HepG2 (cell line): ENCODE data around the gene CNPY4. TPM values are rescaled to one million over a fixed set of nuclear protein-coding genes. Genes with fewer than 3 reads are reported as not detected.

Experiments used
- AHDC1 ChIP-seq: sonication (generic); formaldehyde crosslinking; IDR thresholded peaks from 2 replicates; pipeline ENCODE4 v1.5.1; 2020; ENCODE audit warnings: mild to moderate bottlenecking, missing genetic modification reagents, borderline replicate concordance
- ARID5B ChIP-seq: IDR thresholded peaks from 2 replicates; pipeline ENCODE4 v1.4.0; 2020; ENCODE audit warnings: mild to moderate bottlenecking, missing genetic modification reagents
- CTCF ChIP-seq: sonication (generic); formaldehyde crosslinking; IDR thresholded peaks from 2 replicates; pipeline ENCODE4 v1.5.0; 2020; ENCODE audit warnings: mild to moderate bottlenecking, missing genetic modification reagents, moderate library complexity
- HDAC1 ChIP-seq: sonication (generic); formaldehyde crosslinking; IDR thresholded peaks from 2 replicates; pipeline ENCODE4 v1.5.1; 2020; ENCODE audit warnings: mild to moderate bottlenecking, missing genetic modification reagents
- ISL2 ChIP-seq: sonication (generic); formaldehyde crosslinking; IDR thresholded peaks from 2 replicates; pipeline ENCODE4 v1.5.0; 2020; ENCODE audit warnings: missing genetic modification reagents
- KDM2A ChIP-seq: sonication (generic); formaldehyde crosslinking; IDR thresholded peaks from 2 replicates; pipeline ENCODE4 v1.4.0; 2020; ENCODE audit warnings: low read depth, missing genetic modification reagents, borderline replicate concordance
- SYNCRIP ChIP-seq: fragments of 200-400 bp; formaldehyde crosslinking; IDR thresholded peaks from 2 replicates; pipeline ENCODE4 v1.6.1; 2018; ENCODE audit warnings: mild to moderate bottlenecking, low read depth, low read length; ENCODE audit not compliant: insufficient read depth
- TSC22D2 ChIP-seq: sonication (generic); formaldehyde crosslinking; IDR thresholded peaks from 2 replicates; pipeline ENCODE4 v1.5.1; 2020; ENCODE audit warnings: missing genetic modification reagents, mild to moderate bottlenecking, borderline replicate concordance
- ZFP1 ChIP-seq: IDR thresholded peaks from 2 replicates; pipeline ENCODE4 v1.6.1; 2016
- ZNF503 ChIP-seq: sonication (generic); formaldehyde crosslinking; IDR thresholded peaks from 2 replicates; pipeline ENCODE4 v1.4.0; 2020; ENCODE audit warnings: missing genetic modification reagents
- polyA plus RNA-seq, 8 experiments: library from polyadenylated mRNA; depleted of rRNA in 3 of 8; stranded (reverse) in 7 of 8; unstranded in 1 of 8; fragments of >200 nt; fragmentation: Illumina TruSeq in 4 of 8; extraction: Trizol in 4 of 8; gene quantifications; 2 replicates each; pipeline versions ENCODE4 v1.2.1 to v1.2.3, GENCODE V29; 2011 to 2016; ENCODE audit warnings: low read depth in 4 of 8, missing spikeins in 1 of 8, mixed read lengths in 1 of 8; ENCODE audit not compliant: insufficient read depth in 1 of 8
- total RNA-seq, 5 experiments: library from RNA; depleted of rRNA; stranded (reverse); fragments of >200 nt; fragmentation: Illumina TruSeq; extraction: Trizol; gene quantifications; 2 replicates each; pipeline ENCODE4 v1.2.3, GENCODE V29; 2016; ENCODE audit warnings: low read depth in 1 of 5

The CNPY4 gene
- total and polyA plus RNA-seq, 2 of the 13 experiments (the other 11 are each of a cell fraction or from before 2014, with no cell fraction given), result 6.2 to 12.7 TPM

- no peak for TF ChIP-seq TSC22D2 (CRISPR knock-in tag)
- TF ChIP-seq CTCF (CRISPR knock-in tag), result peak; percentile 51
- peak; percentile 40; the same call in 1 of the 2 replicates for TF ChIP-seq ISL2
- peak; percentile 47; the same call in 1 of the 2 replicates for TF ChIP-seq ZNF503
- TF ChIP-seq SYNCRIP, result no peak
- TF ChIP-seq ZFP1 (CRISPR knock-in tag), result peak; percentile 27; the same call in 1 of the 2 replicates
- no peak for TF ChIP-seq AHDC1 (CRISPR knock-in tag)
- peak; percentile 73 for TF ChIP-seq ARID5B (CRISPR knock-in tag)
- peak; percentile 33; the same call in 1 of the 2 replicates for TF ChIP-seq HDAC1 (CRISPR knock-in tag)
- TF ChIP-seq KDM2A, result peak; percentile 15; the same call in 1 of the 2 replicates
These were observed 40.3 kb upstream of the CNPY4 start (continued) for GRCh38 chr7:100079024-100079560.
